Measurements from ENCODE around the gene PECR.

DNA sequence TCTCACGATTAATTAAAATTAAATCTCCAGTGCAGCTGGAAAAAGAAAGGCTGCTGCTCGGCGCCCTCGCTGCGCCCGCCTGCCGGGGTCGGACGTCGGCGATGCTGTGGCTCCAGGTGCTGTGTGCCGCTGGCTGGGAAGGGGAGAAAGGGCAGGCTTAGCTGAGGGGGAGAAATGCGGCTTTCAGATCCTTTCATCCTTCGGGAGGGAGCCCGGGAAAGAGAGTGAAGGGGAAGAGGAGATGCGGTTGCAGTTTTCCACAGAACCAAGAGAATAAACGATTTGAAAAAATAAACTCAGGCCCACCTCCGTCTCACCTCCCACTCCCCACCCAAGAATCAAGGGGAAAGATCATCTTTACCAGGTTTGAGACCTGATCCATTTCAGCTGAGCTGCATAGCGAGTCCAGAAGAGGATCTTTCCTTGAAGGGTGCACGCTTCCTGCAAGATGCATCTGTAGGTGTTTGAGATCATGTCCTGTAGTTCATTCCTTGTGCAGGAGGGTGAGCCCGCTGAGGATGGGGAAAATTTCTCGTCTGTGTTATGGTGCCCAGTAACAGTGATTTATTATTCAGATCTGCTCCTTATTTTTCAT is 605 bp upstream of the PECR start:
- TF ChIP-seq, protein P1, sequence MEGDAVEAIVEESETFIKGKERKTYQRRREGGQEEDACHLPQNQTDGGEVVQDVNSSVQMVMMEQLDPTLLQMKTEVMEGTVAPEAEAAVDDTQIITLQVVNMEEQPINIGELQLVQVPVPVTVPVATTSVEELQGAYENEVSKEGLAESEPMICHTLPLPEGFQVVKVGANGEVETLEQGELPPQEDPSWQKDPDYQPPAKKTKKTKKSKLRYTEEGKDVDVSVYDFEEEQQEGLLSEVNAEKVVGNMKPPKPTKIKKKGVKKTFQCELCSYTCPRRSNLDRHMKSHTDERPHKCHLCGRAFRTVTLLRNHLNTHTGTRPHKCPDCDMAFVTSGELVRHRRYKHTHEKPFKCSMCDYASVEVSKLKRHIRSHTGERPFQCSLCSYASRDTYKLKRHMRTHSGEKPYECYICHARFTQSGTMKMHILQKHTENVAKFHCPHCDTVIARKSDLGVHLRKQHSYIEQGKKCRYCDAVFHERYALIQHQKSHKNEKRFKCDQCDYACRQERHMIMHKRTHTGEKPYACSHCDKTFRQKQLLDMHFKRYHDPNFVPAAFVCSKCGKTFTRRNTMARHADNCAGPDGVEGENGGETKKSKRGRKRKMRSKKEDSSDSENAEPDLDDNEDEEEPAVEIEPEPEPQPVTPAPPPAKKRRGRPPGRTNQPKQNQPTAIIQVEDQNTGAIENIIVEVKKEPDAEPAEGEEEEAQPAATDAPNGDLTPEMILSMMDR (conservative IDR thresholded peaks at IDR 0.05): no peak
- no peak for TF ChIP-seq ZFX (IDR thresholded peaks at IDR 0.05)

All from C4-2B (cell line).